Measurements from ENCODE around the gene LARP4.

Gene LARP4

DNA sequence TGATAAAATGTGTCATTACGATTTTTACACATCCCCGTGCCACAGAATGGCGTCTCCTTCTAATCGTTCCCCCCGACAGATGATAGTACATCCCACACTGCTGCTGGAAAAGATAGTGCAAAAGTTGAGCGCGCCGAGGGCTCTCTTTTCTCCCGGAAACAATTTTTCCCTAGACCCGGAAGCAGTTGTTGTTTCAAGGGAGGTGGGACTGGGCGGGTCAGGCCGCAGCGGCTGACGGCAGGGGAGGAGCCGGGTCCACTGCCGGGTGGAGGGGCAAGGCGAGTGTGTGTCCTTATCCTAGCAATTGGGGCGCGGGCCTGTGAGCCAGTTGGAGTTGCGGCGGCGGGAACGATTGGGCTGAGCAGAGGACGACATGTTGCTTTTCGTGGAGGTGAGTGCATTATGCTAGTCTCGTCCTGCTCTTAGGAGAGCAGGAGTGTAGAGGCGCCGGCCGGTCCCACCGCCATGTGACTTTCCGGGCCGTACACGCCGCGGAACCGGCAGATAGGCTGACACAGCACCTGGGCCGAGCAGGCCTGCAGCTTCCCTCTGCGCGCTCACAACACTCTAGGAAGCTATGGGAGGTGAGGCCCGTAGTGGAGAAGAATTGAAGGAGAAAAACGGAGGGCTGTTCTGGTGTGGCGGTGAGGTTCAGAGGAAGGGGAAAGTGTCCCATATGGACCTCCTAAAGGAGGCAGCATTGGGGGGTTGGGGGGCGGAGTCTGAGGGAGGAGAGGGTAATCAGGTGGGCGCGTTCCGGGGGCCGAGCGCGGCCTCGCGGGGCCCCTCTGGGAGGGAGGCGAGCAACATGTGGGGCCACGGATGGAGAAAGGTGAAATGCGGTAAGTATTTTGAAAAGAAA is at the start of gene LARP4:
TSS of gene LARP4 (plus strand) at position 248 of the 862 bp plus-strand sequence. CDS start at position 374, 126 bp downstream.
- TF ChIP-seq EZH2 (IDR thresholded peaks at IDR 0.05) (no peak), POLR2AphosphoS5 (IDR thresholded peaks at IDR 0.05; ENCODE audit: borderline replicate concordance, low read depth, low read length) (peak; percentile 95), FOXP2 (optimal IDR thresholded peaks at IDR 0.05; ENCODE audit: control extremely low read depth, extremely low read length, insufficient read depth) (no peak)
- H3K9me3 ChIP-seq (ENCODE audit: low read depth, low read length): no peaks in the 10 kb centered on the region
- H3K27ac ChIP-seq: peak within 1 kb of the TSS; percentile 99
- peak within 1 kb of the TSS; percentile 96 for H3K4me3 ChIP-seq
- H3K36me3 ChIP-seq (ENCODE audit: insufficient read depth, low read length): peaks cover 12% of the 10 kb centered on the region; the same call in 1 of the 2 replicates
- peak within 1 kb of the TSS; percentile 89 for H3K9ac ChIP-seq (ENCODE audit: insufficient read length)
- DNase-seq (ENCODE audit: low read depth, low spot score): peak; percentile 91

DNA sequence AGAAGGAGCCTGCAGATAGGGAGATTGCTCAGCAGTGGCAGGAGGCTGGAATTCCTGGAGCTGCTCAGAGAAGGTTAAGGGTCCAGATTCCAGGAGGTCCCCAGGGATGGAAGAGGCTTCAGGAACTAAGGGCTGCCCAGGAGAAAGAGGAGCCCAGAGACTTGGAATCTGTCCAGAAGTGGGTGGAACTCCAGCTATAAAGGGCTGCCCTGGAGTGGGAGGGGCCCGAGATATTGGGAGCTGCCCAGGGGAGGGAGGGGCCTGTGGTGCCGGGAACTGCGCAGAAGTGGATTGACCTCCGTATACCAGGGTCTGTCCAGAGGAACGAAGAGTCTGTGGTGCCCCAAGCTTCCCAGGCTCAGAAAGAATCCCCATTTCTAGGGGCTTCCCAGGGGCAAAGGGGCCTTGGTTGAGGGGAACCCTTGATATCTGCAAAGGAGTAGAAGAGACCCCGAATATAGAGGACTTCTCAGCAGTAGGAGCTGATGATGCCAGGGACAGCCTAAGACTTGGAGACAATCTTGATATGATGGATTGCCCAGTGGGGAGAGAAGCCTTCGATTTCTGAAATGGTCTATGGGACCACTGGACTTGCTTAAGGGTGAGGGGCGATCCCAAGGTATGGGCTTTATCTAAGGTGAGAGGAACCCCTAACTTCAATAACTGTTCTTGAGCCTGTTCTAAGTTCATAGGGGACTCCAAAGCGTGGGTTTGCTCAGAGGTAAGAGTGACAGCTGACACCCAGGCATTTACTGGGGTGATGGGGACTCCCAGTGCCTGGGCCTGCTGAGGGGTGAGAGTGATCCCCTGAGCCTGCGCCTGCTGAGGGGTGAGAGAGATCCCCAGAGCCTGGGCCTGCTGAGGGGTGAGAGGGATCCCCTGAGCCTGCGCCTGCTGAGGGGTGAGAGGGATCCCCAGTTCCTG is 49.3 kb upstream of the LARP4 start:
- no peak overlapping the region for H3K27ac ChIP-seq
- no peaks in the 10 kb centered on the region for H3K36me3 ChIP-seq (ENCODE audit: insufficient read depth, low read length)
- no peaks in the 10 kb centered on the region for H3K9me3 ChIP-seq (ENCODE audit: low read depth, low read length)
- no peak for DNase-seq (ENCODE audit: low read depth, low spot score)
- no peak overlapping the region for H3K4me3 ChIP-seq
- TF ChIP-seq FOXP2 (optimal IDR thresholded peaks at IDR 0.05; ENCODE audit: control extremely low read depth, extremely low read length, insufficient read depth) (no peak), EZH2 (IDR thresholded peaks at IDR 0.05) (no peak), POLR2AphosphoS5 (IDR thresholded peaks at IDR 0.05; ENCODE audit: borderline replicate concordance, low read depth, low read length) (no peak)
- H3K9ac ChIP-seq (ENCODE audit: insufficient read length): no peak overlapping the region

DNA sequence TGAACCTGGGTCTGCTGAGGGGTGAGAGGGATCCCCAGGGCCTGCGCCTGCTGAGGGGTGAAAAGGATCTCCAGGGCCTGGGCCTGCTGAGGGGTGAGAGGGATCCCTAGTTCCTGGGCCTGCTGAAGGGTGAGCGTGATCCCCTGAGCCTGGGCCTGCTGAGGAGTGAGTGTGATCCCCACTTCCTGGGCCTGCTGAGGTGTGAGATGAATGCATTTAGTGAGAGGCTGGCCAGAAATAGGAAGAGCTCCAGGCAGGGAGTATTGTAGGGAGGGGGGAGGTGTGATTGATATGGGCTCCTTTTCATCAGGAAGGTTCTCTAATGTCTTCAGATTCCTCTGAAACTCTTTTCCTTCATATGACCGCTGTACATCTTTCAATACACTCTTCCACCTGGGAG is 47.3 kb upstream of the LARP4 start:
- H3K4me3 ChIP-seq: no peak overlapping the region
- DNase-seq (ENCODE audit: low read depth, low spot score): no peak
- no peak overlapping the region for H3K27ac ChIP-seq
- H3K36me3 ChIP-seq (ENCODE audit: insufficient read depth, low read length): no peaks in the 10 kb centered on the region
- no peak overlapping the region for H3K9ac ChIP-seq (ENCODE audit: insufficient read length)
- H3K9me3 ChIP-seq (ENCODE audit: low read depth, low read length): no peaks in the 10 kb centered on the region
- TF ChIP-seq POLR2AphosphoS5 (IDR thresholded peaks at IDR 0.05; ENCODE audit: borderline replicate concordance, low read depth, low read length) (no peak), FOXP2 (optimal IDR thresholded peaks at IDR 0.05; ENCODE audit: control extremely low read depth, extremely low read length, insufficient read depth) (no peak), EZH2 (IDR thresholded peaks at IDR 0.05) (no peak)

DNA sequence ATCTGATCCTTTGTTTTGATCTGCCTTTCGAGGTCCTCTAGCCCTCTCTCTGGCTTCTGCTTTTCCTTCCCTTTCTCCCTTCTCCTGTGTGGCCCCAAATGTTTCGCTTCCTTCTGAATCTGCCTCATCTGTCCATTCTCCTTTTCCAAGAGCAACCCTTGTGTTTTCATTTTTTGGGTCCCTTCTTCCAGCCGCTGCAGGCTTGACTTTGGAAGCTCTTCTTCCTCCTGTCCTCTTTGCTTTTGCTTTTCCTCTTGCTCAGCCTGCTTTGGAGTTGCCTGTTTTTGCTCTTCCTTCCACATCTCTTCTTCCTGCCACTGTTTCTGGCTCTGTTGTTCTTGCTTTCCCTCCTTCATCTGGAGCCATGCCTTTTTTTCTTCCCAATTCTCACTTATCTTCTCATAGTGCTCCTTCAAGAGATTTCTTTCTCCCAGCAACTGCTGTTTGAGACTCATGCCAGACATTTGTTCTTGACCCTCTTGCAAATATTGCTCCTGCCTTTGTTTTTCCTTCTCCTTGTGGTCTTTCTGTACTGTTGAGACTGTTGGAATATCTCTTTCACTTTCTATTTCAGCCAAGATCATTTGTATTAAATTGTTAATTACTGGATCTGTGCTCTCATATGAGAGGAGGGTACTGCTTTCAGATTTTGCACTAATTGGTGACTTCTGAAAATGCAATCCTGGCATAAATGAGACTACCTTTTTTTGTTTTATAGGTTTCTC is 46.7 kb upstream of the LARP4 start:
- TF ChIP-seq FOXP2 (optimal IDR thresholded peaks at IDR 0.05; ENCODE audit: control extremely low read depth, extremely low read length, insufficient read depth) (no peak), POLR2AphosphoS5 (IDR thresholded peaks at IDR 0.05; ENCODE audit: borderline replicate concordance, low read depth, low read length) (no peak), EZH2 (IDR thresholded peaks at IDR 0.05) (no peak)
- no peak for DNase-seq (ENCODE audit: low read depth, low spot score)
- Histone ChIP-seq H3K27ac (no peak overlapping the region), H3K4me3 (no peak overlapping the region), H3K36me3 (ENCODE audit: insufficient read depth, low read length) (no peaks in the 10 kb centered on the region), H3K9ac (ENCODE audit: insufficient read length) (no peak overlapping the region), H3K9me3 (ENCODE audit: low read depth, low read length) (no peaks in the 10 kb centered on the region)

DNA sequence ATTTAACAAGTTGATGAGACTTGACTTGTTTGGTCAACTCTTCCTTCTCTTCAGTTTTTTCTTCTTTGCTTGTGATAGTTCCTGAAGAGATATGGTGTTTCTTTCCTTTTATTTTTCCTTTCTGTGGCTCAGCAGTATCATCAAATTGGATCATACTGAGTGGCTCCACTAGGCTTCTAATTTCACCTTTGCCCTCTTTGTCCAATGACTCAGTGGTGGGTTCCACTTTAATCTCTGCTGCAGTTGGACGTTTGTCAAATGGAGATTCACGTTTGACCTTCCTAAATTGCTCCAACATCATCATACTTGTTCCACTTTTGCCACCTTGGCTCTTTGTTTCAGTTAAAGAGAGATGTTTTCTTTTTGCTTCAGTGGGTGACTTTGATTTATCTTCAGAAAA is 45.8 kb upstream of the LARP4 start:
- no peak overlapping the region for H3K4me3 ChIP-seq

DNA sequence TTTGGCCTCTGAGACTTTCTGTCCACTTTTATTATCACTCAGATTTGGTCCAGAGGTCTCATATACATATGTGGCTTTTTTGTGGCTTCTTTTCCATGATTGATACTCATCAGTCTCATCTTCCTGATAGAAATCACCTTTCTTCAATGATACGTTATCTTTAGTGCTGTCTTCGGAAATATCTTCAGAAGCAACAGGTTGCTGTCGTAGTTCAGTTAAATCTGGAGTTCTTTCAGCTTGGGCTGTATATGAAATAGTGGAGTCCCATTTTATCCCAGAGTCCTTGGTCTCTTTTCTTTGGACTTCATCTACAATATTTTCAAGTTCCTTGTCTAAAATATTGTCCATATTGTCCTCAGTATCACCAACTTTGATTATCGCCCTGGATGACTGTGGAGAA is 45.3 kb upstream of the LARP4 start:
- no peak overlapping the region for H3K9ac ChIP-seq (ENCODE audit: insufficient read length)
- no peak for TF ChIP-seq EZH2 (IDR thresholded peaks at IDR 0.05)
- TF ChIP-seq FOXP2 (optimal IDR thresholded peaks at IDR 0.05; ENCODE audit: control extremely low read depth, extremely low read length, insufficient read depth): no peak
- no peak for TF ChIP-seq POLR2AphosphoS5 (IDR thresholded peaks at IDR 0.05; ENCODE audit: borderline replicate concordance, low read depth, low read length)
- H3K9me3 ChIP-seq (ENCODE audit: low read depth, low read length): no peaks in the 10 kb centered on the region
- no peak overlapping the region for H3K4me3 ChIP-seq
- H3K27ac ChIP-seq: no peak overlapping the region
- H3K36me3 ChIP-seq (ENCODE audit: insufficient read depth, low read length): no peaks in the 10 kb centered on the region
- no peak for DNase-seq (ENCODE audit: low read depth, low spot score)

More for the DNA sequence above, 45.8 kb upstream of the LARP4 start:
- H3K27ac ChIP-seq: no peak overlapping the region
- DNase-seq (ENCODE audit: low read depth, low spot score): no peak
- H3K36me3 ChIP-seq (ENCODE audit: insufficient read depth, low read length): no peaks in the 10 kb centered on the region
- H3K9ac ChIP-seq (ENCODE audit: insufficient read length): no peak overlapping the region
- no peak for TF ChIP-seq EZH2 (IDR thresholded peaks at IDR 0.05)
- TF ChIP-seq FOXP2 (optimal IDR thresholded peaks at IDR 0.05; ENCODE audit: control extremely low read depth, extremely low read length, insufficient read depth): no peak
- no peak for TF ChIP-seq POLR2AphosphoS5 (IDR thresholded peaks at IDR 0.05; ENCODE audit: borderline replicate concordance, low read depth, low read length)
- no peaks in the 10 kb centered on the region for H3K9me3 ChIP-seq (ENCODE audit: low read depth, low read length)

DNA sequence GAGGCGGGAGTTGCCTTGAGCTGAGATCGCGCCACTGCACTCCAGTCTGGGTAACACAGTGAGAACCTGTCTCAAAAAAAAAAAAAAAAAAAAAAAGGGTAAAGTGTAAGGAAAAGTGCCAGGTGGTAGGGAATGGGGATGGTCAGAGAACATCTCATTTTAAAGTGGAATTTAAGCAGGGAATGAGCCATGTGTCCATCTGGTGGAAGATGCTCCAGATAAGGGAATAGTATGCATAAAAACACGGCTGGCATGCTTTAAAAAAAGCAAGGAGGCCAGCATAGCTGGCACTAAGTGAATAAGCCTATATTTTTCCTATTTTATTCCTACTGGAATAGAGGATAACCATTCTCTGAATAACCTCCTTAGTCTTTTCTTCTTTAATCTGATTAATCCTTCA is 38.0 kb upstream of the LARP4 start:
- H3K27ac ChIP-seq: no peak overlapping the region
- DNase-seq (ENCODE audit: low read depth, low spot score): no peak
- no peaks in the 10 kb centered on the region for H3K9me3 ChIP-seq (ENCODE audit: low read depth, low read length)
- no peak overlapping the region for H3K4me3 ChIP-seq
- H3K36me3 ChIP-seq (ENCODE audit: insufficient read depth, low read length): no peaks in the 10 kb centered on the region
- no peak for TF ChIP-seq EZH2 (IDR thresholded peaks at IDR 0.05)
- TF ChIP-seq POLR2AphosphoS5 (IDR thresholded peaks at IDR 0.05; ENCODE audit: borderline replicate concordance, low read depth, low read length): no peak
- TF ChIP-seq FOXP2 (optimal IDR thresholded peaks at IDR 0.05; ENCODE audit: control extremely low read depth, extremely low read length, insufficient read depth): no peak
- no peak overlapping the region for H3K9ac ChIP-seq (ENCODE audit: insufficient read length)
